ENCODE measurements around the gene DR1.

DR1 gene

GRCh38 chr1:93345633-93346420, at the start of gene DR1:
Gene DR1 (plus strand): TSS chr1:93345907. CDS start chr1:93346646, 739 bp downstream.
- in situ Hi-C loops (cut with HindIII; ENCODE audit: low sequenced_read_pairs) = no loop called here

DNA sequence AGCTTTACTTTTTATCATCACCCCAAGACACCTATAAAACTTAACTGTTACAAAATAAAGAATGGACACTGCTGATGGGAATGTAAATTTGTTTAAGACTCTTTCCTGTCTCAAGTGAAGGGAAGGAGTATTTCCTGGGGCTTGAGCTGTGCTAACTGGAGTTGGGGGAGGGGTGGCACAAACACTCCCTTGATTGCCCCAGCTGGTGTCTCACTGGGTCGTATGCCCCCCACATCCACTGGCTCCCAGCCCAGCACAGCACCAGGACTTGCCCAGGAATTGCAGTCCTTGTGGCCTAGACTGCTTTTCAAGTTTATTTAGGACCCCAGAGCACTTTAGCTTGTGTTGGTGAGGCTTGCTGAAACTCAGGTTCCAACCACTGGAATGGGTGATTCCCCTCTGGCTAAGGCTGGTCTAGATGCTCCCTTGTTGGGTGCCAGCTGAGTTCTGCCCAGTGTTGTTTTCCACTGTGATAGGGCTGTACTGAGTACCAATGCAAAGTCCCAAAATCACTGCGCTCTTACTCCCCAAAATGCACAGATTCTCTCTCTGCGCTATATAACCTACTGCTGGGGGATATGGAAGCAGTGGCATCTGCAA, 49.1 kb upstream of the DR1 start:
- in situ Hi-C loops (cut with HindIII; ENCODE audit: low sequenced_read_pairs) = no loop called here

DNA sequence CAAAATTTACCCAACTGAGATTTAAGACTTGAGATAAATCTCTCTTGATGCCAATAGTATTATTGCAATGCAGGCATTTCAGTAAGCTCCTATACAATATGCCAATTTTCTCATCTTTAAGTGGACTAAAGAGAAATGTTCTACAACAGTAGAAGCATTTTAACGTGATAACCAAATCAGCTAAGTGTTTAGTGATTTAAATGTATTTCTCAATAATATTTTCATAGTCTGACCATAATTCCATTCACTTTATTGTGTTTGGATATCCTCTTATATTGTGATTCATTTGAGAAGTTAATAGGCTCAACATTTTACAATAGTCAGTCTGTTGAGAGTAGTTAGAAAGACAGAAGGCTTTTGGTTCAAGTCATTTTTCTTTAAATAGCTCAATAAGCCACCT, 44.6 kb upstream of the DR1 start:
- in situ Hi-C loops (cut with HindIII; ENCODE audit: low sequenced_read_pairs) = no loop called here

- in situ Hi-C loops (cut with HindIII; ENCODE audit: low sequenced_read_pairs) = no loop called here
These were observed 43.6 kb upstream of the DR1 start for GRCh38 chr1:93302078-93302477.

GRCh38 chr1:93304716-93305138, 41.0 kb upstream of the DR1 start:
- in situ Hi-C loops (cut with HindIII; ENCODE audit: low sequenced_read_pairs) = no loop called here

DNA sequence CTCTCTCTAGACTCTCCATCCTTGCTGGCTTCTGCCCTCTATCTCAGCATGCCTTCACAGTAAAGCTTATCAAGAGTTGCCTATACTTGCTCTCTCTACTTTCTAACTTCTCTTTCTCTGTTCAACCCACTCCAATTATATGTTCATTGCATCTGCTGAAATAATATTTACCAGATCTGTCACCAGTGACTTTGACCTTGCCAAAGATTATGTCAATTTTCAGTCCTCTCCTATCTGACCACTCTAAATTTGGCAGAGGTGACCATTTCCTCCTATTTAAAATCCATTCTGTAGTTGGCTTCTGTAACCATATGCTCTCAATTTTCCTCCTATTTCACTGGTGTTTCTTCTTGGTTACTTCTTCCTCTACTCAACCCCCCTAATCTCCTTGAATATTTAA, 38.8 kb upstream of the DR1 start:
- in situ Hi-C loops (cut with HindIII; ENCODE audit: low sequenced_read_pairs) = no loop called here

DNA sequence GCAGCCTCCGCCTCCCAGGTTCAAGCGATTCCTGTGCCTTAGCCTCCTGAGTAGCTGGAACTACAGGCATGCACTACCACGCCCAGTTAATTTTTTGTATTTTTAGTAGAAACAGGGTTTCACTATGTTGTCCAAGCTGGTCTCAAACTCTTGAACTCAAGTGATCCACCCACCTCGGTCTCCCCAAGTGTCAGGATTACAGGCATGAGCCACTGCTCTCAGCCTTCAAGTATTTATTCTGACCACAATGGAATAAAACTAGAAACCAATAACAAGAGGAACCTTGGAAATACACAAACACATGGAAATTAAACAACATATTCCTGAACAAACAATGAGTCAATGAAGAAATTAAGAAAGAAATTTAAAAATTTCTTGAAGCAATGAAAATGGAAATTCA, 32.7 kb upstream of the DR1 start:
- in situ Hi-C loops (cut with HindIII; ENCODE audit: low sequenced_read_pairs) = no loop called here

GRCh38 chr1:93317207-93317606, 28.5 kb upstream of the DR1 start:
- in situ Hi-C loops (cut with HindIII; ENCODE audit: low sequenced_read_pairs) = no loop called here

DNA sequence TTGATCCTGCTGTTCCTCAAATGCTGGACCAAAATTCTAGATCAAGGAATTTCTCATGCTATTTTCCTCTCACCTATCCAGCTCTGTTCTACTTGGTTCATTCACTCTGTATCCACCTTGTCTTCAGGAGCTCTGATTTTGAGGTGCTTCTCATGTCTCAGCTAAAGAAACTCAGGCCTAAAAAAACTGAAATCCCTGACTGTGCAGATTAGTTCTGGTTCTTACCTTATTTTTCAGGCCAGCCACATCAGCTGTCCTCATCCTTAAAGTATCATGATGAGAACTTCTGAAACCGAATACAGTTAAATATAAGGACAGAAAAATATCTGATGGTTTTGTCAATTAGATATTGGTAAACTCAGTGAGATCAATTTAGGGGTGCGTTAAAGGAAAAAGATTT, 27.8 kb upstream of the DR1 start:
- in situ Hi-C loops (cut with HindIII; ENCODE audit: low sequenced_read_pairs) = no loop called here

GRCh38 chr1:93321720-93322119, 24.0 kb upstream of the DR1 start:
- in situ Hi-C loops (cut with HindIII; ENCODE audit: low sequenced_read_pairs) = no loop called here

GRCh38 chr1:93322349-93322748, 23.4 kb upstream of the DR1 start:
- in situ Hi-C loops (cut with HindIII; ENCODE audit: low sequenced_read_pairs) = no loop called here

DNA sequence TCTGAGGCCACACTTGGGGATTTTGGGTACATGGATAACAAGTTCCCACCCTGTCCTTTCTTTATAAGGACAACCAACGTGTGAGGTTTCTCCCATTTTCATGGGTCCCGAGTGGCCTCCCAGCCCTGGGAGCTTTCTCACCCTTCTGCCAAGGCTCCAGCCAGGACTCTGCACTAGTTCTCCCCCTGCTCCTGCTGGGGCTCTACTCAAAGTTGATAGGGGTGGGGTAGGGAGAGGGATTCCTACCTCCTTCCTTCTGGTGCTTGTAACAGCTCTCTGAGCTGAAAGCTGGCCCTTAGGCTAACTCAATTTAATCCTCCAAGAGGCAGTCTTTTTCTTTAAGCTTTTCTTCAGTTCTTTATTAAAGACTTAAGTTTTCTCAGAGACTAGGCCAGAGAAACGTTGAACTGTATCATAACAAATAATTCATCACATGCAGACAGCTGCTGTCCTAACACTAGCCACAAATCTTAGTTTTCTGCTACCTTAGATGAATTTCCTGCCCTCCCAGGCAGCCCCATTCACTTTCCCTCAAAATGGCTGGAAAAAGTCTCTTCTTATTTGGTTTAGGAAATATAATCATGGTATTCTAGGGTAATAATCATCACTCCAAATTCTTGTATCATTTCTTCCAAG, 22.4 kb upstream of the DR1 start:
- in situ Hi-C loops (cut with HindIII; ENCODE audit: low sequenced_read_pairs) = no loop called here

DNA sequence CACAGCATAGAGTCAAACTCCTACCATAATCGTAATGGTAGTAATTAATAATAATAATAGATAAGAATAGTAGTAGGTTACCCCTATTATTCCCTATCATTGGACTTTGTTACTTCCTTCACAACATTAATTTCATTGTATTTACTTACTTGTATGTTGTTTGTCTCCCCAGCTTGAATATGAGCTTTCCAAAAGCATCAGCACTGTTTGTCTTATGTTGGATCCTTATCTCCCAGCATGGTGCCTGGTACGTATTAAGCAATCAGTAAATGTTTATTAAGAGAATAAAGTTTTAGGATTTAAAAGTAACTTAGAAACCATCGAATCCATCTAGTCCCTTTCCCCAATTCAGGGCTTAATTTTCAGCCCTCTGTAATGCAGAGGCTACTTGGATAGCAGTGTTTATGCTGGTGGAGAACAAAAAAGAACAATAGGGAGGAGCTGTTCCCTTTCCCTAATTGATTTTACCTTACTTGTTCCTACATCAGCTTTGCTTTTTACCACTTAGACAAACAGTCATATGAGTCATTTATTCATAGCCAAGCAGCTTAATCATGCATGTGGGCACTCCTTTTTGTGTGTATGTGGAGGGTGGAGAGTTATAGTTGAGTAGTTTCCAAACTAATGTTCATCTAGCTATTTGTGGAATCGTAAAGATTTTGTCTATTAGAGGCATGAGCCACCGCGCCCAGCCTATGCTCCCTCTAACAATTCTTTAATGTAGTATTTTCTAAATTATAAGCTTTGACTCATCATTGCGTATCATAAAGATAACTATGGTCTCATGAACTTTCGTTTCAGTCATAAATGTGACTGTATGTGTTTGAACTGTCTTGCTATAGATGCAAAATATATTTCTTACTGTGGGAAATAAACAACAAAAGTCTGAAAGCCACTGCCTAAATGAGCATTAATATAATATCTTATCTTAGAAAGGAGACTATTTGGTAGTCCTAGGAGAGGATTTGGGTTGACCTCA, 20.9 kb upstream of the DR1 start:
- in situ Hi-C loops (cut with HindIII; ENCODE audit: low sequenced_read_pairs) = no loop called here

DNA sequence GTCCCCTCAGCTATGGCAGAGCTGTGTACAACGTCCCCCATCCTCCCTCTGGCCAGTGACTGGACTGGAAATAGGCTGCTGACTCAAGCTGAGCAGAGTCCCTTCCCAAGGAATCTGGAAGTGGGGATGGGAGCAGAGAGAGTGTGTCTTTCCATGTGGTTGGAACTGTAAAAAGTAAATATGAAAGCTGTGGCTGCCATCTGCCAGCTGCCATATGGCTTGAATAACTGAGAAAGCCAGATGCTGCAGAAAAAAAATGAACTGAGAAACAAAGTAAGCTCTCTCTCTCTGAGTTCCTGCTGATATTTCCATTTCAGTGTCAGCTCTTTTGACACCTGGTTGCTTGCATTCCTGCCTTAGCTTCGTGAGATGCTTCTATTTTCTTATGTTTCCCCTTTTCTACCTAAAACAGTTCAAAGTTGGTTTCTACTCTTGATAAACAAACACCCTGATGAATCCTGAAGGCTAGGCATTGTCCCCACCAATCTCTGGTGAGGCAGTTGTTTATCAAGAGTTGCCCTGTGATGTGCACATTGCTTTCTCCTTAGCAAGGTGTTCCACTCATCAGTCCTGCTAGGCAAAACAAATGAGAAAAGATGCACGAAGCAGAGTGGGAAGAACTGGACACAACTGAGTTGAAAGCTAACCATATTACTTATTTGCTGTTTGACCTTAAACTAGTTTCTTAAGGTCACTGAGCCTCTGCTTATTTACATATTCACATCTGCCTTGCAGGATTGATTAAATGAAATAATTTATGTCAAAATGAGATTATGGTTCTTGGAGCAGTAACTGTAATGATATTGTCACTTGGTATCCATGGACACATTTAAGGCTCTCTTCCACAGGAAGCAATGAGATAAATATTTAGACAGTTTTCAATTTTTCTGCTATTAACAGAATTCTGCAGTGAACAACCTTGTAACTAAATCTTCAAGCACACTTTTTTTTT, 16.6 kb upstream of the DR1 start:
- in situ Hi-C loops (cut with HindIII; ENCODE audit: low sequenced_read_pairs) = no loop called here

GRCh38 chr1:93330196-93330595, 15.5 kb upstream of the DR1 start:
- in situ Hi-C loops (cut with HindIII; ENCODE audit: low sequenced_read_pairs) = no loop called here

- in situ Hi-C loops (cut with HindIII; ENCODE audit: low sequenced_read_pairs) = no loop called here
These were observed 15.1 kb upstream of the DR1 start for GRCh38 chr1:93330617-93331016.

DNA sequence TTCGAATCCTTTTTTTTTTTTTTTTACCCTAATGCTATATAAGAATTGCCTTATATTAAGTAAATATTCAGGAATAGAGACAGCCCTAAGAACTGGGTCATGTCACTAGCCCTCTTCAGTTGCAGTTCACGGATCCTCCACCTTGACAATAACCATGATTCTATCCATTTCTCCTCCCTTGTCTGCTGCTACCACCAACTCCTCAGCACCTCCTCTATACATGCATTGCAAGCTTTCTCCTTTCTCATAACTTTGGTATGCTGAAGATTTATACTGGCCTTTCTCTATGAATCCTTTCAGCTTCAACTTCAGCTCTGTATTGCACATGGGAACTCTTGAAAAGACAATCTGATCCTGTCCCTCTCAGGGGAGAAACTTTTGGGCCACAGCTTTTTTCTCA, 14.3 kb upstream of the DR1 start:
- in situ Hi-C loops (cut with HindIII; ENCODE audit: low sequenced_read_pairs) = no loop called here

GRCh38 chr1:93332368-93332767, 13.3 kb upstream of the DR1 start:
- in situ Hi-C loops (cut with HindIII; ENCODE audit: low sequenced_read_pairs) = no loop called here

DNA sequence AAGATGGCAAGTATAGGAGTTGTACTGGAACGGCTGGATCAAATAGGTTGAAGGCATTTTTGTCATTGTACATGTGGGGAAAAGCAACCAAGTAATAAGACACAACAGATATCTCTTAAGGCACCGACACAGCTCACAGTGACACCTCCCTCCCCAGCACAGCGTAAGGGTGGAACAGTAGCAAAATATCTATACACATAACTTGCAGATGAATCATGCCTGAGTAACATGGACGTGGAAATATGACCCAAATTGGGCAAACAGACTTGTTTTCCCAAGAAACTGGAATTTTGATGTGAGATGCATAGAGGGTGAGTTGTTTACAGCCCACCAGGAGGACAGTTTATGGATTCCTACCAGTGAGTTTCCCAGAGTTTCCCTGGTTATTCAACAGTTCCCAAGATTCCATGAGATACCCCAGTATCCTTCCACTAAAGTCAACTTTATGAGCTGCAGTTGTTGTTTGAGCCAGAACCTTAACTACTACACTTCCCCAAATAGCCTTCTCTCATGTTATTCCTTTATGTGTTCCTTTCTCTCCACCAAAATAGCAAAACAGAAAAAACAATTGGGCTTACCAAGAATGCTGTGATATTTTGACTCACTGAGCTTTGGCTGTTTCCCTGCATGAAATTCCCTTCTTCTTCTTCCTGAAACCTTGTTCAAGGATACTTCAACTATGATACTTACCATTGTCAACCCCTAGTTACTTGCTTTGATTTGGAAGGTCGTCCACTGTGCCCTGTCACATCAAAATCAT, 7.1 kb upstream of the DR1 start:
- in situ Hi-C loops (cut with HindIII; ENCODE audit: low sequenced_read_pairs) = no loop called here
